Measurements from ENCODE around the gene SUB1.
"Not testable (repeated sequence)": the region's sequence is repeated elsewhere in the genome, so short reads cannot be mapped to it uniquely, and the experiment has no call there.

SUB1 gene

DNA sequence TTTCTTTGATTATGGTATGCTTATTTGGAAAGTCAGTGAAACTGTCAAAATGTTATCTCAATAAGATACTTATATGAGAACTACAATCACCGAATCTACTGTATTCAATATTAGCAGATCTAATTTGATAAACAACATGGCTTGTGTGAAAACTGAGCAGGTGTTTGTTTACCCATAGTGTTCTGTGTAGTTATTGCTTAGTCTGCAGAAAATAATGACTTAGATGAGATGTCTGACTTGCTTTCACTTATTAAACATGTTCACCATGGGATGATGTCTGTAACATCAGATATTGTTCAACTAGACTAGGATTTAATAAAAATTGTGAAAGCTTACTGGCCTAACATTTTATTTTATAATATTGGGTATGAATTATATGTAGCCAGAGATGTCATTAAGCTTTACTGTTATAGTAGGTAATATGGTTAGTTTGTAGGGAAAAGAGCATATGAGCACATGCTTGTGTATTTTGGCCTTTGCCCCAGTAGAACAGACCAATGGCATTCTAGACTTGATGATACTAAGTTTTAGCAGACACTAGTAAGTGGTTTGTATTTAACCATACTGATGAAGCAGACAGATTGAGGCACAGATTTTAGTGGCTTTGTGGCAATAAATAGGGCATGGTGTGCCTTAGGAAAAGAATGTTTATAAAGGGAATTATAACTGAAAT lies 16.4 kb downstream of the SUB1 start:
- DNase-seq: no peak

DNA sequence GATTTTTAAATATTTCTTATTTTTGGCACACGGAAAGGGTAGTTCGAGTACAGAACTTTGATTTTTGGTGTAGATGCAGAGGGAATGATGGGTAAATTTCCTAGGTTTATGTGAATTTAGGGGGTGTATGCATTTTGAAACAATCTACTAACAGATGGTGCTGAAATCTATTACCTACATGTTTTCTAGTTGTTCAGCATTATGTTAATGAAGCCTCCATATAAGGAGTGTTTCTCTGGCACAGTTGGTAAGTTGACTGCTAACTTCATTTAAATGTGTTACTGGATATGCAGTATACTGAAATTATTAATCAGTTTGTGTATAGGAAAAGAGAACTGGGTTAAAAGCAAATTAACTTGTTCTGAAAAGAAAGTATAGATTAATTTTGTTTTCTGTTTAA lies 17.5 kb downstream of the SUB1 start:
- no peak for DNase-seq

DNA sequence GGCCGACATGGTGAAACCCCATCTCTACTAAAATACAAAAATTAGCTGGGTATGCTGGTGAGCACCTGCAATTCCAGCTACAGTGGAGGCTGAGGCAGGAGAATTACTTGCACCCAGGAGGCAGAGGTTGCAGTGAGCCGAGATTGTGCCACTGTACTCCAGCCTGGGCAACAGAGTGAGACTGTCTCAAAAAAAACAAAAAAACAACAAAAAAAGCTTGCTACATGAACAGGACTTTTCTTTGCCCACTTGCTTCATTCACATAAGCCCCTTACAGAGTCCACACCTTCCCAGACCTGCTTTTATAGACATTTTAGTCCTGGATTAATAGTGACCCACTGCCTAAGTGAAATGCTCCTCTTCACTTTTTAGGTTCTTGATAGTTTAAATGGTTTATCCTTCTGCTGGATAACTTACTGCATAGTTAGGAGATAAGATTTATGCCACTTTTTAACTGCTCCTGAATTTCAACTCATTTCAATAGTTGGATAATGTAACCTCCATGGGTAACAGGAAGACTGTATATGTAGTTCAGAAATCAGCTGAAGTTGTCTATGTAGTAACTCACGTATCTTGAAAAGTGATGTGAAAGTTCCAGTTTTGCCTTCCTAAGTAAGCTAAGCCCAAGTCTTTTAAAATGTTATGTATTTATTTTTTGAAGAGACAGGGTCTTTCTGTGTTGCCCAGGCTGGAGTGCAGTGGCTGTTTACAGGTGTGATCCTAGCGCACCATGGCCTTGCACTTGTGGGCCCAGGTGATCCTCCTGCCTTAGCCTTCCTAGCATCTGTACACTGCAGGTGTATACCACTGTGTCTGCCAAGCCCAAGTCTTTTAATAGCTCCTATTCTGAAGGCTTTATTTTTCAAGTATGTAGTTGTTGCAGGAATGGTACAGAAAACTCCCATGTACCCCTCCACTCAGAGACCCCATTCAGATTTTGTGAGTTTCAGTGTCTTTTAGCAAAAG lies 19.7 kb downstream of the SUB1 start:
- no peak for DNase-seq

DNA sequence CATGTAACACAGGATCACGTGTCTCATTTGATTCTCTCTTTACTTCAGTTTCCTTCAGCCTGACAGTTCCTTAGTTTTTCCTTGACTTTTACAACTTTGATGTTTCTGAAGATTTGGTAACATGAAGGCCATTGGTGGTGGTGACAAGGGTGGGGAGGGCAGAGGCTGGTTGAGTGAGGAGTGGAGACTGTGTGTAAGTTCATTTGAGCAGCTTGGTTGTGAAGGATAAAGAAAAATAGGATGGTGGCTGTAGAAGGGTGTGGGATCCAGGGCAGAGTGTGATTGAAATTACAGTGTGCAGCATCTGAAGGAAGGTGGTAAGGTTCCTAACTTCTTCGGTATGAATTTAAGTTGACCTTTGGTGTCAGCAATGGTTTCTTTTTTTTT lies 20.4 kb downstream of the SUB1 start:
- no peak for DNase-seq

DNA sequence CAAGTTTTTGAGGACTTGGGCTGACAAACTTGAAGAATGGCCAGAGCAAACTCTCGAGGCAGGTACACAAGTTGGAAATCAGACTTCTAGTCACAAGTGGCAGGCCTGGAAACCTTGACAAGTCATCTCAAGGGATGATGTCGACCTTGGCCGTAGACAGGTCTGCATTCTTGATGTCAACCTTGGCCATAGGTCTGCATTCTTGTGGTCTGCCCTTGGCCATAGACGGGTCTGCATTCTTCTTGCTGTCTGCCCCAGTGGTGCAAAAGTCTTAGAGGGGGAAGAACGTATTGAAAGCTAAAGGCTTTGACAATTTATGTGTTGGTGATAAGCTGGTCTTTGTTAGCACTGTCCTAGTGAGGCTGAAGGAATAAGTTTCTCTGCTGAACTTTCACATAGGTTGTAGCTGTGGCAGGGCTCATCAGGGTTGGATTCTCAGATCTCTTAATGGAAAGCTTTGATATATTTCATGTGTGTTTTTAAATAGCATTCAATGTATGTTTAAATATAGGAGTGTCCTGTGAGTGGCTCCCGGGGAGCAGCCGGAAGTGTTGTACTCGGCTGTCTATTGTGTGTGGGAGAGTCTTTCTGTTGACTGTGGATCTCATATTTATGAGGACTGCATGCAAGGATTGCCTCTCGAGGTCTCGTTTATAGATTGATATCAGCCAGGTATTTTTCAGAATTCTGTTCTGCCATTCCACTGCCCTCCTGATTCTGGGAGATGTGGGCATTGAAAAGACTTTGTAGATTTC lies 27.0 kb downstream of the SUB1 start:
- no peak for DNase-seq

DNA sequence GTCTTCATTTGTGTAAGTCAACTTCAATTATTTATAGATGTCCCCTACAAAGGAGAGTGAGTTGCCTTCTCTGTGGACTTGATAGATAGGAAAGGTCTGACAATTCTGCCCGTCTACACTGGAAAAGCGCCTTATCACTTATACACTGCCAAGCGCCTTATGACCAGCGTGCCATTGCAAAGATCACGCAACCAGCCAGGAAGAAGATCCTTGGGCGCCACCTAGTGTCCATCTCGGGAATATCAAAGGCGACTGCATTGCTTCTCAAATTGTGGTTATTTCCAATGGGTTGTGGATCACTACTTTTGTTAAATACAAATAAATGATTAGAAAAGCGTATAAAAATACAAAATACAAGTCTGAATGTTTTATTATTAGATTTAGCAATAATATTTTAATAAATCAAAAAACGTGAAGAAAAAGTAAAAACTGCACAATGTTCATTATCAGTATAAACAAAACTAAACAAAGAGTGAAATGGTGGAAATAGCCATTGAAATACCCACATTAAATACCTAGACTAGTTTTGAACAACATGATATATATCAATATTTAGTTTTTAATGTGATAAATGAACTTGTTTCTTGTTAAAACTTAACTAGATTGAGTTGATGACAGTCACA lies 27.8 kb downstream of the SUB1 start:
- peak; percentile 84 for DNase-seq

DNA sequence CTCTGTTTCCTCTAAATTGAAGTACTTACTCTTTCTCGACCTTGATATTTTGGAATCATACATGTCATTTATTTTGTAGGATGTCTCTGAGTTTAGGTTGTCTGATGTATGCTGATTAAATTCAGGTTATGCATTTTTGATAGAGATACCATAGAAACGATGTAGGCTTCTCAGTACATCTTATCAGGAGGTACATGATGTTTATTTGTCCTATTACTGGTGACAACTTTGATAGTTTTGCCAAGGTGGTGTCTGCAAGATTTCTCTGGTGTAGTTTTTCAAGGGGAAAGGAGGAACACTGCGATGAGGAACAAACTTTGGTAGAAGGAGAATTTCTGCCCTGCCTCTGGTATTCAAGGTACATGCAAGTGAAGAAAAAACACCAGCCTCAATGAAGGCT lies 29.9 kb downstream of the SUB1 start:
- no peak for DNase-seq

DNA sequence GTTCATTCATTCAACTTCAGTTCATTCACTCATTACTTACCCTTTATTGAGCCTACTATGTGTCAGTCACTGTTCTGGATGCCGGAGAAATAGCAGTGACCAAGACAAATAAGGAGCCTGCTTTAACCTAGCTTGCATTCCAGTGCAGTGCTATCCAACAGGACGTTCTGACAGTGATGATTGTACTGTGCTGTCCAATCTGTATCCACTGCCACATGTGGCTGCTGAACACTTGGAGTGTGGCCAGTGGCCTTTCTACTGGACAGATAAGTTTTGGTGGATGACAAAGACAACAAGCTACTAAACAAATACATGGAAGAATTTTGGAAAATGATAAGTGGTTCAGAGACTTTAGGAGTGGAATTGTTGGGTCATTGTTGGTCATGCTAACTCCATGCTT lies 33.6 kb downstream of the SUB1 start:
- DNase-seq: no peak

DNA sequence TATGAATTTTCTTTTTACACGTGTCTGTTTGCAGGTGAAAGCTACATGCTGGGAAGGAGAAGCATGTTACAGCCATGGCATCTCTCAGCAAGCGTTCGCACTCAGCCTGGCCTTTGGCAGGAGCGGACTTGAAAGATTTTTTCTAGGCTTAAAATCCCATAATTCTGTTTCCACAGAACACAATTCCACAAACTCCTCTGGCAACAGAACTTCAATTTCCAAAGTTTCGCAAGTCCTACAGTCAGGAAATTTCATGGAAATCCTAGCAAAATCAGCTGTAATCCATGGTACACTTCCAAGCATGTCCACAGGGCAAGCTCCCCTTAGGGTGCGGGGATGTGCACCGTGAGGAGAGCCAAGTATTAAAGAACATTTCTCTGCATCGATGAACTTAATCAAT lies 35.9 kb downstream of the SUB1 start:
- no peak for DNase-seq

DNA sequence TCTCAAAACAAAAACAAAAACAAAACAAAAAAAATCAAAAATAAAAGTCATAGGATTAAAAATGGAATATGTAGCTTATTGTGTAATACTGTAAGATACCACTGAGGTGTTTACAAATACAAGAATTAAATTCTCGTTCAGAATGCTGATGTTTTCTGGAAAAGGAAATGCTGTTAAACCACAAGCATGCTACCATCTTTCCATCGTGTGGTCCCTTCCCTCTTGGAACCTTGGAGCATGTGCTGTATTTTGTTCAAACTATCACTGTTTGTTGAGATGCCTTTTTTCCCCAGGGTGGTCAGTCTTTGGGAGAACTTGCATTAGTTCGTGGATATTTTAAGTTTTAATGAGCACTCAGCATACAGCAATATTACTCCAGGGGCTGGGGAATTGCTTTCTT lies 39.7 kb downstream of the SUB1 start:
- no peak for DNase-seq

DNA sequence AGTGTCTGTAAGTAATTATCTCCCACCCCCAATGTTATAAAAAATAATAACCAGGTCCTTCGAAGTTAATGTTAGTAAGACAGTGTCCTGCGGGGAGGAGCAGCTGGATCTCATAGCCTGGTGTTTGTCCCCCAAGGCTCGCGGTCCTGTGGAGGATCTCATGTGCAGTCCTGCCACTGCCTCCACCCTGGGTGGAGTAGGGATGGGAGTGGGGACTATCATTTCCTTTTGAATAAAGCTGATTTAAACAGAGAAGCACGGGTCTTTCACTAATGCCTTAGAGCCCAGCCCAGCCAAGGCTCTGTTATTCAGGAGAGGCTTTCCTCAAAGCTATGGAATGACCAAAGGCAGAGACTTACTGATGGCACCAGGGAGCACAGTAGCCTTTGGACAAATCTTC lies 40.2 kb downstream of the SUB1 start:
- DNase-seq: no peak

DNA sequence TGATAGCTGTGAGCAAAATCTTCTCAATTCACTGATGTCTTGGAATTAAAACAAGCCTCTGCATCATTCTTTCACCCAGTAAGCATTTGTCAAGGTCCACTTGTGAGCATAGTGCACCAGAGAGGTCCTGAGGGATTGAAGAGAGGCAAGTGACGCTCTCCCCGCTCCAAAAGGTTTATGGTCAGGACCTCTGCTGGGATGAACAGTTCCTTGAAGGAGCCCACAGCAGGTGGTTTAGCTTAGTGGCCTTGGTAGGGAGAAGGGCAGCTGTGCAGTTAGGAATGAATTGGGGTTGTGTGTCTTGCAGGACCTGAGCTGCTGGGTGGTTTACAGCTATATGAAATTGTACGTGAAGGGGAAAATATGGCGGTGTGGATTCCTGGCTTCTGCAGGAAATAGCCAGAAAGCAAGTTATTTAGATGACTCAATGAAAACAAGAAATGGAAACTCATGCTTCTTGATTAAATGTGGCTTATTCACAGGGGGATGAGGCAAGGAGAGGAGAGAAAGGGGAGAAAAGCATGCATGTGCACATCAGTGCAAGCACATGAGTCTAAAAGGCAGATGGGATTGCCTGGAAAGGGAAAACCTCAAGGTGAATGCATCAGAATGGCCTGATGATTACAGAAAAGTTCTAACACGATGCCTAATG lies 42.0 kb downstream of the SUB1 start:
- DNase-seq: no peak

DNA sequence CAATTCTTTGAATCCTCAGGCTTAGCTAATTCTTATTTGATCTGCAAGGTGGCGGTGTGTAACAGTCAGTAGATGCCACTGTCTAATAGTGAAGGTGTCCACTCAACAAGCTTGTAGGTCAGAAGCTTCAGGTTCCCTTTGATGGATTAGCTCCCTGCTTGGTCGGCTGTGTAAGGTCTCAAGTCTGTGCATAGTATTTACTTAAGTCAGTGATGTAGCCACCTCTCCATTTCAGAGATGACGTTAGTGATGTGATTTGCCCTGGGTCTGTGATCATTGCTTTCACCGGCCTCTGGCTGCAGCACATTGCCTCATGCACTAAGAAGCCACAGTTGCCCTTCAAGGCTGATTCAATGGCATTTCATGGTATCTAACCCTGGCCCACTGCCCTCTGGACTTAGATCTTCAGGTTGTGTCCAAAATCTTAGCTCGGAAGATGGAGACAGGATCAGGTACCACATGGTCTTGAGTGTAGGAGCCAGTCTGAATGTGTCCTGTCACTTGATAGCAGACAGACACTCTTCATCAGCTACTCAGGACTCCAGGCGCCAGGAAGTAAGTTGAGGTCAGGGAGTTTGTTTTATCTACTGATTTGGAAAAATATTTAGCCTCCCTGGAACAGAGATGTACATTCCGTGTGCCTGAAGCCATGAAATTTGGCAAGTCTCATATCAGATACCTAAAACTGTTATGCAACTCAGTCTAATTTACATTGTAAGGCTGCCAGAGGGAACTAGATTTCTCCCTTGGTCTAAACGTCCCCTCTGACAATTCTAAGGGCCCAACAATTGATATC lies 42.9 kb downstream of the SUB1 start:
- DNase-seq: no peak

DNA sequence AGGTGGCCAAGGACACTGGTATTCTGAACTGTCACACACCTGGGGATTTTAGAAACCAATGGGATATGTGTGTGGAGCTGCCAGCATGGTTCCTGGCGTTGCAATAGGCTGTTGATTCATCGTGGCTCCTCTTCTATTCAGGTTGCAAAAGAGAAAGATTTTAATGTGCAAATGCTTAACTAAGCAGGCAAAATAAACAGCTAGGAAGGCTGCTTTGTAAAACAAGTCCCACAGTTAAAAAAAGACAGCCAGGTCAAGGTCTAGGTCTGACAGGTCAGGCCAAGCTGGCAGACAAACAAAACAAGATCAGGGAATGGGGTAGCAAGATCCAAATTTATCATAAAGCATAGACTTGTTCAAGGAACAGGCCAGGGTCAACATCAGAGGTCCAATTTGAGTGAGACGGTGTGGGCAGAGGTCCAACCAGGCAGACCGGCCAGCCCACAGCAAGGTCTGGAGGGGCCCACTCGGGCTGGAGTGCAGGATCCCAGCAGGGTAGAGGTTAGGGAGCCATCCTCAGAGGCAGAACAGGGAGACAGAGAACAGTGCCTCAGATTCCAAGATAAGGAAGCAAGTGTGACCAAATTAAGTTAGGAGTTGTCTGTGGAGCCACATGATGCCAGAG lies 45.6 kb downstream of the SUB1 start:
- DNase-seq: no peak

DNA sequence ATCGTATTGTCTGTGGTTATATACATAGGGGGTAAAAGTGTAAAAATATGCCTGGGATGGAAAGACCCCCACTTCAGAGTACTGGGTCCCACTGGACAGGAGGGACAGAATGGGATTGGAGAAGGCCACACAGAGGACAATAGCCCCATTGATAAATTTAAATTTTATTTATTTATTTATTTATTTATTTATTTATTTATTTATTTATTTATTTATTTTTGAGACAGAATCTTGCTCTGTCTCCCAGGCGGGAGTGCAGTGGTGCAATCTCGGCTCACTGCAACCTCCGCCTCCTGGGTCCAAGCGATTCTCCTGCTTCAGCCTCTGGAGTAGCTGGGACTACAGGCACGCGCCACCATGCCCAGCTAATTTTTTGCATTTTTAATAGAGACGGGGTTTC lies 47.7 kb downstream of the SUB1 start:
- not testable (repeated sequence) for DNase-seq

DNA sequence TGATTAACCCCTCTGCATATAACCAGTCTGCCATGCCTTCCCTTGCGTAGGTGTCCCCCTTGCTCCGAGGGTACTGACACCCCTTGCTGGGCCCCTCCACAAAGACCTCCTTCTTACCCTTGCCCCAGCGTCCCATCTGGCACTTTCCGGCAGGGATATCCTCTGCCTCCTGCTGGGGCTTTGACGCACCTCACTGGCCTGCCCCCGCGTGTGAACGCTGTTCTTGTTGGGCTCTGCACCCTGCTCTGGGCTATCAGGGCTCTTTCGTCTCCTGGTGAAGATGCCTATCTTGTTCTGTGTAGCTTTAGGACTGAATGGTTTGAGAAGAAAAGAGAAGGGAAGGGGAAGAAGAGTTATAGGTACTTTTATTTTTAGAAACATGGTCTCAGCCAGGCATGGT lies 53.0 kb downstream of the SUB1 start:
- no peak for DNase-seq

DNA sequence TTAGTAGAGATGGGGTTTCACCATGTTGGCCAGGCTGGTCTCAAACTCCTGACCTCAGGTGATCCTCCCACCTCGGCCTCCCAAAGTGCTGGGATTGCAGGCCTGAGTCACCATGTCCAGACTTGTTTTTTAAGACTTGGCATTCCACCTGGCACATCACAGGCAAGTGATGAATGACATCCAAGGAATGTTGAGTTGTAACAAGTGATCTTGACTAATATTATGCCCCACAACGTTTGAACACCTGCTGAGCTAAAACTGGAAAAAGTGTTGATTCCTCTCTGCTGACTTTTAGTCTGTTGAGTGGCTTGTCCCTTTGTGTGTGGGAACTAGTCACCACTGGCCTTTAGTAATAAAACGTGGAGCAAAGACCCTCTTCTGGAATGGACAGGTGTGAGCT lies 54.6 kb downstream of the SUB1 start:
- no peak for DNase-seq

DNA sequence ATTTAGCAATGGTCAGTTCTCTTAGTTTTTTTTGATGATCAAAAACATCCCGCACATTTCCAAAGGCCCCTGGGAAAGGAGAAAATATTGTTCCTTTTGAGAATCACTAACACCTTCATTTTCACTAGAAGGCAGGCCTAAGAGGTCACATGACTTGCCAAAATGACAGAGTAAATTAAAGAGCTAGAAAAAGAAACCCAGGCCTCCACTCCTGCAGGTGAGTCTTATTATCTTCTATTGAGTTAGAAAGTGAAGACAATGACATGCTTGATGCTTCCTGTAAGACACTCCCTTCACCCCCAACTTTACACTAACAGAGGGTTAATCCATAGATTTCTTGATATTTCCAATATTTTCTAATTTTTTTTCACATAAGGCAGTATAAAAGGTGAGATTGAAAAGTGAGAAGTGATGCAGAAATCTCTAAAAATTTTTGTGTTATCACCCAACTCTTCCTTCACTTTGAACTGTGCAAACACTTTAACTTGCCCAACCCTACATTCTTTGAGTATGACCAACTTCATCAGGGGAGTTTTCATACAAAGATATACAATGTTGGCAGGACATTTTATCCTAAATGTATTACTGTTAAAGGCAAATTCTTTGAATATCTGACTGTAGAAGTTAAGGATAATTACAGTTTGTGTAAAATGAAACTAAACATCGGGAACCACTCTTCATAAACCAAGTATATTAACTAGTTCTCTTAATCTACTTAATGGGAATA lies 57.1 kb downstream of the SUB1 start:
- no peak for DNase-seq

DNA sequence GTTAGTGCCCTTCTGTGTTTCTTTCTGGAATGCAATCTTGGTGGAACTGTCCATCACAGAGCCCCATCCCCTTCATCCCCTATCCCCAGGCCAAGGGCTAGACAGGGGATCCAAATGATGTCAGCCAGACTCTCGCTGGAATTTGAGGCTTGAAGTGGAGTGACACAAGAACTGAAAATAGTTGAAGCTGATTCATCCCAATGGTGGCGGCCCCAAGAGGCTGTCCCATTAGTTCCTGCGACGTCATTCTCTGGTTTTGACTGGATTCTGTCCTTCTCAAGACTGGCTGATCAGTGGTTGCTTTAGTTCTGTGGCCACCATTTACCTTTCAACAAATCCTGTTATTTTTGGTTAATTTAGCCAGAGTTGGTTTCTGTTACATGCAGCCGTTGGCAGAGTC lies 59.9 kb downstream of the SUB1 start:
- no peak for DNase-seq

All from suppressor macrophage treated with lipopolysaccharide for 4 hours (primary cell).